Panc1 (cell line): Measurements from ENCODE around the gene SUSD6. TPM values are rescaled to one million over a fixed set of nuclear protein-coding genes. Genes with fewer than 3 reads are reported as not detected.

ENCODE experiments used
- ATAC-seq: fragments of 200-7000 bp; cut with Tn5 transposase; 2 replicates; pipeline ENCODE4 v1.9.1; 2020; ENCODE audit warnings: mild to moderate bottlenecking, moderate library complexity
- BruUV-seq: library from RNA; stranded (reverse); fragments of 400-500 nt; replicated peaks from 2 replicates; lab custom pipeline; 2021; lab: Mats Ljungman, UMichigan
- CTCF ChIA-PET: fragments of 300-600 bp; sonication (Branson Sonifier 250); formaldehyde crosslinking; loops from one replicate; lab custom pipeline; 2022; ENCODE audit warnings: antibody characterized with exemption; lab: Charles Lee
- POLR2A ChIA-PET: fragments of 300-600 bp; sonication (Branson Sonifier 250); formaldehyde crosslinking; loops from one replicate; lab custom pipeline; 2022; ENCODE audit warnings: antibody characterized with exemption; lab: Charles Lee
- DNase-seq: peaks from one replicate; pipeline ENCODE4 v3.0.0-alpha.2; 2010; ENCODE audit warnings: low read depth, low spot score
- H3K27ac ChIP-seq: 2 replicates; pipeline ENCODE4 v1.5.1; 2011; ENCODE audit warnings: mild to moderate bottlenecking, low read length, inconsistent platforms
- H3K27me3 ChIP-seq: fragments of 200-500 bp; sonication (Bioruptor generic); 2 replicates; pipeline ENCODE4 v1.6.0; 2014; ENCODE audit warnings: low read length, inconsistent platforms; ENCODE audit not compliant: control insufficient read depth, insufficient read depth
- H3K36me3 ChIP-seq: fragments of 200-500 bp; sonication (Bioruptor generic); 2 replicates; pipeline ENCODE4 v1.5.1; 2014; ENCODE audit warnings: inconsistent platforms, mild to moderate bottlenecking, low read length, moderate library complexity; ENCODE audit not compliant: control insufficient read depth, insufficient read depth
- H3K4me1 ChIP-seq: 2 replicates; pipeline ENCODE4 v1.5.1; 2011; ENCODE audit warnings: inconsistent platforms, mild to moderate bottlenecking, low read length, moderate library complexity; ENCODE audit not compliant: control insufficient read depth, insufficient read depth
- H3K4me3 ChIP-seq, 2 experiments: 2 replicates each; pipeline ENCODE4 v1.5.1; 2011 to 2012; ENCODE audit warnings: low read depth in 2 of 2, low read length in 2 of 2, mild to moderate bottlenecking in 2 of 2, inconsistent platforms in 1 of 2, moderate library complexity in 1 of 2
- H3K9me3 ChIP-seq: fragments of 200-500 bp; sonication (Bioruptor generic); 2 replicates; pipeline ENCODE4 v1.5.1; 2014; ENCODE audit warnings: low read depth, mild to moderate bottlenecking, inconsistent platforms, low read length, moderate library complexity; ENCODE audit not compliant: control insufficient read depth, insufficient read depth
- CTCF ChIP-seq: fragments of 450-650 bp; IDR thresholded peaks from 2 replicates; pipeline ENCODE4 v1.5.1; 2017; ENCODE audit warnings: mild to moderate bottlenecking
- POLR2AphosphoS5 ChIP-seq: IDR thresholded peaks from 2 replicates; pipeline ENCODE4 v1.6.1; 2012; ENCODE audit warnings: mild to moderate bottlenecking, low read depth, low read length, moderate library complexity
- REST ChIP-seq, 2 experiments: IDR thresholded peaks; 2 replicates each; pipeline ENCODE4 v1.6.1; 2011 to 2012; ENCODE audit warnings: low read depth in 2 of 2, control low read depth in 1 of 2, low read length in 1 of 2, mild to moderate bottlenecking in 1 of 2, moderate library complexity in 1 of 2; ENCODE audit not compliant: insufficient read depth in 1 of 2
- SIN3A ChIP-seq: IDR thresholded peaks from 2 replicates; pipeline ENCODE4 v1.6.1; 2012; ENCODE audit warnings: low read depth, mild to moderate bottlenecking, low read length, moderate library complexity, borderline replicate concordance; ENCODE audit not compliant: insufficient read depth
- TCF7L2 ChIP-seq: IDR thresholded peaks from 2 replicates; pipeline ENCODE4 v1.6.1; 2011; ENCODE audit warnings: mild to moderate bottlenecking, low read depth, low read length, inconsistent platforms
- in situ Hi-C: cut with HindIII; loops from 2 replicates; pipeline ENCODE4 v1.10.0; 2016; ENCODE audit warnings: low sequenced_read_pairs, low pct_unique_long_range_greater_than_20kb
- intact Hi-C: fragments of 100-400 bp; cut with micrococcal nuclease; formaldehyde crosslinking; loops from one replicate; pipeline ENCODE4 v1.10.0; 2022; ENCODE audit not compliant: unreplicated experiment
- total RNA-seq: library from RNA; stranded (reverse); gene quantifications from one replicate; pipeline ENCODE4 v1.2.1, GENCODE V29; 2021; ENCODE audit not compliant: unreplicated experiment

SUSD6 gene
- total RNA-seq, 1 experiment from 2014 or later: 10.9 TPM

GRCh38 chr14:69580009-69580577, 31.3 kb upstream of the SUSD6 start:
- Histone ChIP-seq H3K9me3 (no peaks in the 10 kb centered on the region), H3K36me3 (no peaks in the 10 kb centered on the region), H3K27me3 (0 out of 2 replicates have a peak, but pooled peaks cover 2% of the 10 kb centered on the region), H3K27ac (no peak overlapping the region), H3K4me1 (no peaks in the 10 kb centered on the region), H3K4me3 (no peak overlapping the region)
- ChIA-PET POLR2A (no interaction called here), CTCF (interaction anchor here (0.5 kb wide), 1 partner anchor 39 kb away, joined by 6 read pairs; no protein-coding TSS in a partner anchor)
- no TSS peak for BruUV-seq
- intact Hi-C loops: no loop called here
- DNase-seq: peak; percentile 13
- ATAC-seq: peak; percentile 80
- in situ Hi-C loops: no loop called here
- no peak for TF ChIP-seq SIN3A
- no peak for TF ChIP-seq POLR2AphosphoS5
- TF ChIP-seq TCF7L2: no peak
- peak; percentile 65 for TF ChIP-seq CTCF

GRCh38 chr14:69581316-69581935, 30.0 kb upstream of the SUSD6 start:
- ChIA-PET POLR2A (no interaction called here), CTCF (interaction anchor here (1.2 kb wide), 1 partner anchor 146 kb away, joined by 3 read pairs; no protein-coding TSS in a partner anchor)
- no peak overlapping the region for H3K27ac ChIP-seq
- H3K36me3 ChIP-seq: no peaks in the 10 kb centered on the region
- H3K9me3 ChIP-seq: no peaks in the 10 kb centered on the region
- intact Hi-C loops: no loop called here
- DNase-seq (no peak), ATAC-seq (no peak)
- H3K27me3 ChIP-seq: 0 out of 2 replicates have a peak, but pooled peaks cover 2% of the 10 kb centered on the region
- H3K4me1 ChIP-seq: no peaks in the 10 kb centered on the region
- TF ChIP-seq POLR2AphosphoS5 (no peak), TCF7L2 (no peak), SIN3A (no peak), REST (IDR thresholded peaks at IDR 0.05; ENCODE audit: insufficient read depth in 1 of 2, low read depth in 2 of 2, low read length in 1 of 2) (no peak), CTCF (no peak)
- in situ Hi-C loops: no loop called here
- no TSS peak for BruUV-seq
- H3K4me3 ChIP-seq: no peak overlapping the region
